NCI-H1436 treated with DMSO at 0.1 percent for 48 hours (cell line): ENCODE measurements around the gene CNST.
"Not testable (repeated sequence)": the region's sequence is repeated elsewhere in the genome, so short reads cannot be mapped to it uniquely, and the experiment has no call there.

Experiments
- DNase-seq: peaks from one replicate; lab custom pipeline; 2025; lab: John Stamatoyannopoulos, UW

The CNST gene

DNA sequence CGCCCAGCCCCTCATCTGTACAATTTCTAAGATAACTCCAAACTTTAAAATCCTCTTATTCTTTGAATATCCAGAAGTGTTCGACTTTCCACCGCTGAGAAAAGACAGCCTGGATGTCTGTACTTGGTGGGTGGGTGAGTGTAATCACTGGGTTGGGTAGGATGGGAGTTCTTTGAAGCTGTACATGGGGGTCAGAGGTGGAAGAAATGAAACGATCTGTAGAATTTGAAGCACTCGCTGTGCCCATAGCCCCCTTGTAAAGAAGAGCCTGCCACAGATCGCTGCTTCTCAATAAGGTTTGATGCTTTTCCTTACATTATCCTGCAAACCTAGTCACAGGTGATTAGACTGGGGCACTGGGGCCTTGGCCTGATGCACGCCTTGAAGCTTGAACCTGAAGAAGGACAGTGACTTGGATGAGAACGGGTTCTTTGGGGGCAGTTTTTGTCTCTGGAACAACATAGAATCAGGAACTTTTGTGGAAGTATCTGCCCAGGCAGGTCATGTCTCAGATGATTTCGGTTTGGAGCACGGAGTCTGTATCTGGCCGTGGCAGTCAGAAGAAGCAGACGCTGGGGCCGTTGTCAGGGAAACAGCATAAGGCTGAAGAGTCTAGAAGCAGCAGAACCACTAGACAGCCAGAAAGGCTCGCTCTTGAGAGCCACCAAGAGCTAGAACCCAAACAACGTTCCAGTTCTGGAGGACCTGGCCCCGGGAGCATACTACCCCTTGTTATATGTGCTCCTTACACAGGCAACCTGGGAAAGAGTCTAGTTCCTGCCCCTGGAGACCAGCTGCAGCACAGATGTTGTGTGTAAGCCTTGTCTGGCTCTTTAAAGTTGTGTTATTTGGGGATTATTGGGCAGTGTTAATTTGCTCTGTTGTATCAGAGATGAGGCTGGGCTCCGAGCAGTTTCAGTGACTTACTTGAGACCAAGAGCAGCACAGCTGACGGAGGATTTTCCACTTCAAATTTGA is 112.8 kb downstream of the CNST start:
- no peak for DNase-seq

DNA sequence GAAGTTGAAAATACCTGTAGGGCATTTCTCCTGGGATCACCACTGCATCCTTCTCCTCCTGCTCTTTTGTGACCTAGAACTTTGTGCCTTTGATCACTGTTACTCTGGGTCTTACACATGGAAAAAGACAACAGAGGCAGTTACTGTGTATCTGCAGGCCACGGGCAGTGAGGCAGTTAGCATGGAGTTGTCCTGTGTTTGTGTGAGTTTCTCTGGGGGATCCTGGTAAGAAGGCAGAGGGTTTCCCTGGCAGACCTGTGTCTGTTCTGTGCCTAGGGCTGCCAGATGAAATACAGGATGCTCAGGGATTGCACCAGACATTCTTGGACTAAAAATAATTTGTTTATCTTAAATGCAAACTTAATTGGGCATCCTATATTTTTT is 113.5 kb downstream of the CNST start:
- no peak for DNase-seq

- DNase-seq = no peak
Measured at GRCh38 chr1:246680190-246680589, 113.9 kb downstream of the CNST start.

DNA sequence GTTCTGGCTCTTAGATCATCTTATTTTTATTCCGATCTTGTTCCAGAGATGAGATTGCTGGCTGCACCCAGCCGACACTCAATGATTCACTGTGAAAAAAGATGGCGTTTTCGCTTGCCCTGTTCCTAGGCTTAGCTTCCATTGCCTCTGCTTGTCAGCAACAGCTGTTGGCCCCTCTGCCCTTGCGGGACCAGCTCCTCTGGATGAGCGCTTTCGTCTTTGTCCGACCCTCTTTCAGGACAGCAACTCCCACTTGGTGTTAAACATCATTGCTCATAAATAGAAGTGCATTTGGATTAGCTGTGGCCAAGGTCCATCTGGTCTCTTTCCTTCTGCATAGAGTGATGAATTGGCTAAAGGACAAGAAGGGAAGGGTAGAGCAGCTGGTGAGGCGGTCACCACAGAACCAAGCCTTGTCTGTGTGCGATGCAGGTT is 114.5 kb downstream of the CNST start:
- no peak for DNase-seq

- peak; percentile 52 for DNase-seq
Measured at GRCh38 chr1:246681900-246682895, 115.9 kb downstream of the CNST start.

DNA sequence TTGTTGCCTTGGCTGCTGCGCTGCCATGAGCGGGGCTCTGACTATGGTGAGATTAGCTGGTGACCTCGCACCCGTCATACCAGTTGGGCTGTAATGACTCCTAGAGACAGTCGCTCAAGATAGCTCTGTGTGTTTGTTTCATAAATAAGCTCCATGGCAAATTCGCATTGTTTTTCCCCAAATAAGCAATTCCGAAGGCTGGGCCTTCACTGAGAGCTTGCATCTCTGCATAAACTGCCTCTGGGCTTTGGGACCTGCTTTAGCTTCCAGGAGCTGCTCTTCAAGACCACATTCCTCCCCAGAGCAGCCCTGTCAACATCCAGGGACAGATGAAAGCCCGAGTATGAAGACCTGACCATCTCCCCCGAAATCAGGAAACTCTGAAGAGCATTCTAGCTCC is 117.3 kb downstream of the CNST start:
- no peak for DNase-seq

GRCh38 chr1:246687002-246687401 is 120.7 kb downstream of the CNST start:
- no peak for DNase-seq

GRCh38 chr1:246689409-246690008 is 123.3 kb downstream of the CNST start:
- peak; percentile 60 for DNase-seq

GRCh38 chr1:246690100-246690499 is 123.8 kb downstream of the CNST start:
- no peak for DNase-seq

GRCh38 chr1:246691622-246692495 is 125.6 kb downstream of the CNST start:
- DNase-seq = no peak

DNA sequence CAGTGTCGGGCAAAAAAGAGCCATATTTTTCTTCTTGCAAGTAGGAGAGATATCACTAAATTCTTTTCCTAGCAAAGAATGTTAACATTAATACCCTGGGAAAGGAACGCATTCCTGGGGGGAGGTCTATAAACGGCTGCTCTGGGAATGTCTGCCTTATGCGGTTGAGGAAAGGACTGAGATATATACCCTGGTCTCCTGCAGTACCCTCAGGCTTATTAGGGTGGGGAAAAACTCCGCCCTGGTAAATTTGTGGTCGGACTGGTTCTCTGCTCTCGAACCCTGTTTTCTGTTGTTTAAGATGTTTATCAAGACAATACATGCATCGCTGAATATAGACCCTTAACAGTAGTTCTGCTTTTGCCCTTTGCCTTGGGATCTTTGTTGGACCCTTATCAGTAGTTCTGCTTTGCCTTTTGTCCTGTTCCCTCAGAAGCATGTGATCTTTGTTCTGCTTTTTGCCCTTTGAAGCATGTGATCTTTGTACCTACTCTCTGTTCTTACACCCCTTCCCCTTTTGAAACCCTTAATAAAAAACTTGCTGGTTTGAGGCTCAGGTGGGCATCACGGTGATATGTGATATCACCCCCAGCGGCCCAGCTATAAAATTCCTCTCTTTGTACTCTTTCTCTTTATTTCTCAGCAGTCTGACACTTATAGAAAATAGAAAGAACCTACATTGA is 128.1 kb downstream of the CNST start:
- DNase-seq = not testable (repeated sequence)

GRCh38 chr1:246695136-246695535 is 128.9 kb downstream of the CNST start:
- DNase-seq = no peak

- no peak for DNase-seq
Measured at GRCh38 chr1:246695666-246696065, 129.4 kb downstream of the CNST start.

DNA sequence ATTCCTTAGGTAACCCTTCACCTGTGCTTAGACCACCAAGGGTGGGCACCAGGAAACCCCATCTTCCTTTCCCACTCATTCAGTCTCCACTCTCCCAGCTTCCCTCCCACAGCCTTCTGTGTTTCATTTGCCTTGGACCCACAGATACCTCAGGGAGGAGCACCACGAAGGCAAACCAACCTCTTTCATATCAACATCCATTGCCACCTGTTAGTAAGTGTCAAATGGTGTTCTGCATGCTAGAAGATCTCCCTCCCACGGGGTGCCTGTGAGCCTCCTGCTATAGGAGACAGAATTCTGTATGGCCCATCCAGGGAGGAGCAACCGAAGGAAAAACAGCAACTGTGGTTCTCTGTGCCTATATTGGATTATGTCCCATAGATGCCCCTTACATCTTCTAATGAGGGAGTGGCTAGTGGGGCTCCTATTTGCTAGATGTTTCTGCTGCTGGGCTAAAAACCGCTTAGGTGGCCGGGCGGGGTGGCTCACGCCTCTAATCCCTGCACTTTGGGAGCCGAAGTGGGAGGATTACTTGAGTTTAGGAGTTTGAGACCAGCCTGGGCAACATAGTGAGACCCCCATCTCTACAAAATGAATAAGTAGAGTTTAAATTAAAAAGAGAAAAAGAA is 132.3 kb downstream of the CNST start:
- DNase-seq = no peak

DNA sequence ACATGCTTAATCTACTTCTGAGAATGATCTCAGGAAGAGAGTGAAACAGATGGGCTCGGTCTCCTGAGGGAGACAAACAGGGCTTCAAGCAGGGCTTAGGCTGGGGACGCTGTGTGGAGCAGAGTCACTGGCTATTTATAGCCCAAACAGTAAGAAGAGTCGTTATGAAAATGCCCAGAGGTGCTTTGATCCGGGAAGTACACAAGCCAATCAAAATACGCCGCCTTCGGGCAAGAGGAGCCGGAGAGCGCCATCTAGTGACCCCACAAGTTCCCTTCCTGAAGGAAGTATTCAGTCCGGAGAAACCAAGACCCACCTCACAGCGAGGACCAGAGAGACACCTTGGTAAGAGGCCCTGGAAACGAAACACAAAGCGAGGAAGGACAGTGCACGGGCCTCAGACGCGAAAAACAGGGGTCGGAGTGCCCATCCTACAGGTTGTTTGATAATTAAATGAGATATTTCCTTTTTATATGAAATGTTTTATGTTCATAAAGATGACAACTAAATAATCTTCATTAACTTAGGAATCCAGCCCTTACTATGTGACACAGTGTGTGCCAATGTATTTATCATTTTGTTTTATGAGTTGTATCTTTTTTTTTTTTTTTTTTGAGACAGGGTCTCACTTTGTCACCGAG is 133.0 kb downstream of the CNST start:
- DNase-seq = peak; percentile 95

DNA sequence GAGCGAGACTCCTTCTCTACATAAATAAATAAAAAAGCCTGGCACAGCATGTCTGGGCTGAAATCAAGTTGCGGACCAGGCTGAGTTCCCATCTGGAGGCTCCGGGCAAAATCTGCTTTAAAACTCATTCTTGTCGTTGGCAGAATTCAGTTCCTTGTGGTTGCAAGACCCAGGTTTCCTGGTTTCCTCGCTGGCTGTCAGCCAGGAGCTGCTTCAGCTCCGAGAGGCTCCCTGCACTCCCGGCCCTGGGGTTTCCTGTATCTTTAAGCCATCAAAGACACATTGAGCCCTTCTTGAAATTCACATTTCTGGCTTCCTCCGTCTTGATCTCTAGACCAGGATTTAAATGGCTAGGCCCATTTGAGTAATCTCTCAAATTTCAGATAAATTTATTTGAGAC is 137.3 kb downstream of the CNST start:
- DNase-seq = no peak

DNA sequence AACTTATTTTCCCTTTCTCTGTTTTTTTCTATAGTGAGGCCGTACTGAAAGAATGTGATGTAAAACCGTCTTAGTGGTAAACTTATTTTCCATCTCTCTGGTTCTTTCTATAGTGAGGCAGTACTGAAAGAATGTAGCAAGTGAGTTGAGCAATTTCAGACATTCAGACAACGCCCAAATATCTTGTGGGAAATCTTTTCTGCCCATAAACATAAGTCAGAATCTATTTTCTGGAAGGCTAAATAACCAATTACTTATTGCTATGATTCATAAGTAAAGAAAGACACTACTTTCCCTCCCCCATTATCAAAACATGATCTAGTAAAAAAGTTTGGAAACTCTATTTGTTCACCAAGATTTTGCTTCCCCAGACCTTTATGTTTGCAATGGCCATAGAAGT is 139.1 kb downstream of the CNST start:
- no peak for DNase-seq

- DNase-seq = no peak
Measured at GRCh38 chr1:246708166-246708565, 141.9 kb downstream of the CNST start.

DNA sequence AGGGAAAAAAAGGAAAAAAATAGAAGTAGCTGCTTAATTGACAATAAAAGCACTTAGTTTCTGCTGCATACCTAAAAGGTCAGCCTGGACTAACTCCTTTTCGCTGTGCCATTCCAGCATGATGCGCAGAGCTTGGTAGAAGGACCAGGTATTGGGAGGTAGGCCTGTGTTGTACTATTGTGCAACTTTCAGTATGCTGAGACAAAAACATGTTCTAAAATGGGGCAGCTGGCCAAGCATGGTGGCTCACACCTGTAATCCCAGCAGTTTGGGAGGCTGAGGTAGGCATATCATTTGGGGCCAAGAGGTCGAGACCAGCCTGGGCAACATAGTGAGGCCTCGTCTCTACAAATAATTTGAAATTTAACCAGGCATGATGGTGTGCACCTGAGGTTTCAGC is 142.9 kb downstream of the CNST start:
- no peak for DNase-seq

- DNase-seq = no peak
Measured at GRCh38 chr1:246709835-246710234, 143.6 kb downstream of the CNST start.
